A673 (cell line): Measurements from ENCODE around the gene APMAP. TPM values are rescaled to one million over a fixed set of nuclear protein-coding genes. Genes with fewer than 3 reads are reported as not detected.

Experiments
- BruUV-seq: library from RNA; stranded (reverse); fragments of 400-500 nt; replicated peaks from 2 replicates; lab custom pipeline; 2021; lab: Mats Ljungman, UMichigan
- CTCF ChIA-PET: fragments of 300-600 bp; sonication (Branson Sonifier 250); formaldehyde crosslinking; loops from one replicate; lab custom pipeline; 2022; ENCODE audit warnings: antibody characterized with exemption; lab: Charles Lee
- POLR2A ChIA-PET: fragments of 300-600 bp; sonication (Branson Sonifier 250); formaldehyde crosslinking; loops from one replicate; lab custom pipeline; 2022; ENCODE audit warnings: antibody characterized with exemption; ENCODE audit not compliant: low non-redundant PET; lab: Charles Lee
- DNase-seq: peaks from one replicate; pipeline ENCODE4 v3.0.0-alpha.2; 2015; ENCODE audit warnings: low spot score
- H3K27ac ChIP-seq: fragments of 200-600 bp; sonication (generic); 2 replicates; pipeline ENCODE4 v1.5.1; 2016; ENCODE audit warnings: mixed run types, low read depth, mild to moderate bottlenecking, mixed read lengths, antibody characterized with exemption, low read length; ENCODE audit not compliant: poor library complexity, severe bottlenecking
- H3K27me3 ChIP-seq: fragments of 200-600 bp; sonication (generic); replicated peaks from 2 replicates; pipeline ENCODE4 v1.6.1; 2017; ENCODE audit warnings: mixed run types, low read depth, mild to moderate bottlenecking, mixed read lengths, antibody characterized with exemption, low read length; ENCODE audit not compliant: insufficient read depth, poor library complexity
- H3K36me3 ChIP-seq: fragments of 200-600 bp; sonication (generic); 2 replicates; pipeline ENCODE4 v1.6.1; 2016; ENCODE audit warnings: mixed run types, mild to moderate bottlenecking, mixed read lengths, antibody characterized with exemption, low read length; ENCODE audit not compliant: insufficient read depth, poor library complexity, severe bottlenecking
- H3K4me1 ChIP-seq: fragments of 200-600 bp; sonication (generic); 2 replicates; pipeline ENCODE4 v1.6.1; 2017; ENCODE audit warnings: mixed run types, mild to moderate bottlenecking, mixed read lengths, antibody characterized with exemption, low read length; ENCODE audit not compliant: insufficient read depth, poor library complexity, severe bottlenecking
- H3K4me3 ChIP-seq: fragments of 200-600 bp; sonication (generic); 2 replicates; pipeline ENCODE4 v1.5.1; 2016; ENCODE audit warnings: low read depth, mixed run types, mild to moderate bottlenecking, mixed read lengths, low read length; ENCODE audit not compliant: poor library complexity, severe bottlenecking
- H3K9me3 ChIP-seq: fragments of 200-600 bp; sonication (generic); 2 replicates; pipeline ENCODE4 v1.6.1; 2016; ENCODE audit warnings: mixed run types, low read depth, mild to moderate bottlenecking, mixed read lengths, antibody characterized with exemption, low read length; ENCODE audit not compliant: poor library complexity, severe bottlenecking
- EZH2 ChIP-seq: fragments of 200-600 bp; sonication (generic); IDR thresholded peaks from 2 replicates; pipeline ENCODE4 v1.6.1; 2017; ENCODE audit warnings: borderline replicate concordance, low read depth, mild to moderate bottlenecking, mixed read lengths, antibody characterized with exemption, low read length; ENCODE audit not compliant: poor library complexity, severe bottlenecking
- intact Hi-C: fragments of 100-400 bp; cut with micrococcal nuclease; formaldehyde crosslinking; loops from one replicate; pipeline ENCODE4 v1.10.0; 2022; ENCODE audit not compliant: unreplicated experiment
- total RNA-seq: library from RNA; stranded (reverse); gene quantifications from 2 replicates; pipeline ENCODE4 v1.2.3, GENCODE V29; 2021
- TF ChIP-seq, protein P1 (sequence below): fragments of 300-800, 200-600 bp; sonication (generic); conservative IDR thresholded peaks from 2 replicates; pipeline ENCODE4 v1.5.1; 2017; ENCODE audit warnings: low read depth, mild to moderate bottlenecking, antibody characterized with exemption, low read length, moderate library complexity, mixed read lengths

APMAP gene
- total RNA-seq, 1 experiment from 2014 or later, result 70.3 TPM

DNA sequence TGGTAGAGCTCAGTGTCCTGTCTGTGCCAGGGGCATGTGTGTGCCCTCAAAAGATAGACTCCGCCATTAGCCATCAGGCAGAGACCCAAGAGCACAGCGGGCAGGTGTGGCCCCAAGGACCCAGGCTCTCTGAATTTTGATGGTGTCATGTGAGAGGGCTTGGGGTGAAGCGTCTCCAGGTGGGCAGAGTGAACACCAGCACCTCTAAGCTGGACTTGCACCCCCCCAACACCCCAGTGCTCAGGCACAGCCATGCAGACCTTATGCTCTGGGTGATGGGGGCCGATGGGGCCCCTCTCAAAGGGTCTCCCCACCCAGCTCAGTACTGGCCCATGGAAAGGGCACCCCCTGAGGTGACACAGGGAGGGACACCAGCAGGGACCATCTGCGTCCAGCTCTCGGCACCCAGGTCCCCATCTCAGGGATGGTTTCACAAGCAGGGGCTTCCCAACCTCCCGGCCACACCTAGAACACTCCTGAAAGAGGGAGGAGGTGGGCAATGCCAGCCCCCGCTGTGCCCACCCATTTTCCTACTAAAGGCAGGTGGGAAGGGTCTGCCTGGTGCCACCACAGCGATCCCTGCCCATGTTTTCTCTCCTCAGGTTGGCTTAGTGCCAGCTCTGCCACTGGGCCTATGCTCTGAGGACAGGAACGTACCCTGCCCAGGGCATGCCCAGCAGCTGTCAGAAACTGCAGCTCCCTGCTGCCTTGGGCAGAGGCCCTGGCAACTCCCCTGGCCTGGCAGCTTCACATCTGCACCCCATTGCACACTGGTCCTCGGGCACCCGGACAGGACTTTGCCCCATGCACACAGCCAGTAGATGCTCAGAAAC lies 40.0 kb downstream of the APMAP start:
- no peak for DNase-seq
- Histone ChIP-seq H3K9me3 (no peaks in the 10 kb centered on the region), H3K27ac (no peak overlapping the region), H3K4me1 (no peaks in the 10 kb centered on the region), H3K36me3 (no peaks in the 10 kb centered on the region), H3K27me3 (no peaks in the 10 kb centered on the region), H3K4me3 (no peak overlapping the region)
- intact Hi-C loops, result no loop called here
- BruUV-seq, result no TSS peak
- ChIA-PET CTCF (no interaction called here), POLR2A (no interaction called here)
- no peak for TF ChIP-seq EZH2
- TF ChIP-seq, protein P1, sequence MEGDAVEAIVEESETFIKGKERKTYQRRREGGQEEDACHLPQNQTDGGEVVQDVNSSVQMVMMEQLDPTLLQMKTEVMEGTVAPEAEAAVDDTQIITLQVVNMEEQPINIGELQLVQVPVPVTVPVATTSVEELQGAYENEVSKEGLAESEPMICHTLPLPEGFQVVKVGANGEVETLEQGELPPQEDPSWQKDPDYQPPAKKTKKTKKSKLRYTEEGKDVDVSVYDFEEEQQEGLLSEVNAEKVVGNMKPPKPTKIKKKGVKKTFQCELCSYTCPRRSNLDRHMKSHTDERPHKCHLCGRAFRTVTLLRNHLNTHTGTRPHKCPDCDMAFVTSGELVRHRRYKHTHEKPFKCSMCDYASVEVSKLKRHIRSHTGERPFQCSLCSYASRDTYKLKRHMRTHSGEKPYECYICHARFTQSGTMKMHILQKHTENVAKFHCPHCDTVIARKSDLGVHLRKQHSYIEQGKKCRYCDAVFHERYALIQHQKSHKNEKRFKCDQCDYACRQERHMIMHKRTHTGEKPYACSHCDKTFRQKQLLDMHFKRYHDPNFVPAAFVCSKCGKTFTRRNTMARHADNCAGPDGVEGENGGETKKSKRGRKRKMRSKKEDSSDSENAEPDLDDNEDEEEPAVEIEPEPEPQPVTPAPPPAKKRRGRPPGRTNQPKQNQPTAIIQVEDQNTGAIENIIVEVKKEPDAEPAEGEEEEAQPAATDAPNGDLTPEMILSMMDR, result no peak

GRCh38 chr20:24951536-24952083 lies 40.9 kb downstream of the APMAP start:
- Histone ChIP-seq H3K4me3 (no peak overlapping the region), H3K27ac (no peak overlapping the region), H3K36me3 (no peaks in the 10 kb centered on the region), H3K27me3 (no peaks in the 10 kb centered on the region), H3K9me3 (no peaks in the 10 kb centered on the region), H3K4me1 (no peaks in the 10 kb centered on the region)
- no peak for DNase-seq
- intact Hi-C loops, result no loop called here
- BruUV-seq, result no TSS peak
- no peak for TF ChIP-seq EZH2
- TF ChIP-seq, protein P1, result no peak
- ChIA-PET CTCF (no interaction called here), POLR2A (no interaction called here)

DNA sequence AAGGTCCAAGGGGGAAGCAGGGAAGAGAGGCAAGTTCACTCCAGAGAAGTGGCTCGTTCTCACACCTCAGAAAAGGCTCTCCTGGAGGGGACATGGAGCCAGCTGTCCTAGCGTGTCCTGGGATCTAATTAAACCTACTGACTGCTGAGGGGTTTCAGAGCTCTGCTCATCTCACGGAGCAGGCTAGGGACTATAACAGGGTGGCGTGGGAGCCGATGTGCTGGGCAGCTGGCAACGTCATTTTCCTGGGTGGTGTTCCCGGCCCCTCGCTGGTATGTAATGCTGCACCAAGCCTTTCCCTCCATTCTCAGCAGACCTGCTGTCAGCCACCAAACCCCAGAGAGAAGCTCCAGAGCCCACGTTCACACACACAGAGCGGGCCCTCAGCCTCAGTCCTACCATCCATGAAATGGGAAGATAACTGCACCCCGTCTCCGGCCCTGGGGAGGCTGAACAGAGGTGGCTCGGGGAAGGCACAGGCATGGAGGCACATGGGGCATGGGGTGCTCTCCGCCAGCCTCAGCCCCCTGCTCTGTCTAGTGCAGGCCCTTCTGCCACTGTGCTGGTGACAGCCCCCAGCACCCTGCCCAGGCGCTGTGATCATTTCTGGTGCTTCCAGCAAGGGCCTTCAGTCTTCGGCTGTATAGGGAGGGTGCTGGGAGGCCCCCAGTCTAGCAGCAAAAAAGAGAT lies 41.6 kb downstream of the APMAP start:
- no peak overlapping the region for H3K27ac ChIP-seq
- ChIA-PET CTCF (no interaction called here), POLR2A (no interaction called here)
- no peaks in the 10 kb centered on the region for H3K27me3 ChIP-seq
- BruUV-seq, result no TSS peak
- no peaks in the 10 kb centered on the region for H3K9me3 ChIP-seq
- H3K36me3 ChIP-seq, result no peaks in the 10 kb centered on the region
- H3K4me1 ChIP-seq, result no peaks in the 10 kb centered on the region
- TF ChIP-seq EZH2, result no peak
- TF ChIP-seq, protein P1, result no peak
- intact Hi-C loops, result no loop called here
- no peak for DNase-seq
- no peak overlapping the region for H3K4me3 ChIP-seq
